ENCODE data around the gene SLC25A30. TPM values are rescaled to one million over a fixed set of nuclear protein-coding genes. Genes with fewer than 3 reads are reported as not detected.
"Not testable (repeated sequence)": the region's sequence is repeated elsewhere in the genome, so short reads cannot be mapped to it uniquely, and the experiment has no call there.

SLC25A30 gene
- total RNA-seq, 2 donors from 2014 or later = 15.2 to 22.3 TPM

DNA sequence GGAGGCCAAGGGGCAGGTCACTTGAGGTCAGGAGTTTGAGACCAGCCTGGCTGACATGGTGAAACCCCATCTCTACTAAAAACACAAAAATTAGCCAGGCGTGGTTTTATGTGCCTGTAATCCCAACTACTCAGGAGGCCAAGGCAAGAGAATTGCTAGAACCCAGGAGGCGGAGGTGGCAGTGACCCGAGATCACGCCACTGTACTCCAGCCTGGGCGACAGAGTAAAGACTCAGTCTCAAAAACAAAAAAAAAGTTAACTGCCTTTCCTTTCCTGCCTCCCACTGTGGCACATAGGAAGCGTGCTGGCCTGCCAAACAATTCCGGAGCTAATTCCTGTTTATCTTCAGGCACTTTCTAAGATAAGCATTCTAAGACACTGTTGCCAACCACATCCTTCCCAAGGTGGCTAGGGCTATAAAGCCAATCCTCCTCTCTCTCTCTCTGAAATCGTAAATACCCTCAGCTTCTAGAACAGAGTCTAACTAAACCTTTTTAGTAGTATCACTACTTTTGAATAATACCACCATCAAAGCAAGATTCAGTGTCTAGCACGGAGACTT is 21.6 kb downstream of the SLC25A30 start:
- no peaks in the 10 kb centered on the region for H3K27me3 Mint-ChIP-seq
- DNase-seq = no peak
- ATAC-seq = peak; percentile 9
- H3K27ac Mint-ChIP-seq = peak overlapping the region; percentile 92
- peak overlapping the region; percentile 73 for H3K4me3 Mint-ChIP-seq
- H3K9me3 ChIP-seq (ENCODE audit: control insufficient read depth, low read length, poor library complexity, severe bottlenecking) = no peaks in the 10 kb centered on the region
- peaks cover 31% of the 10 kb centered on the region for H3K4me1 Mint-ChIP-seq
- peaks cover 11% of the 10 kb centered on the region for H3K36me3 Mint-ChIP-seq (ENCODE audit: low read depth)

DNA sequence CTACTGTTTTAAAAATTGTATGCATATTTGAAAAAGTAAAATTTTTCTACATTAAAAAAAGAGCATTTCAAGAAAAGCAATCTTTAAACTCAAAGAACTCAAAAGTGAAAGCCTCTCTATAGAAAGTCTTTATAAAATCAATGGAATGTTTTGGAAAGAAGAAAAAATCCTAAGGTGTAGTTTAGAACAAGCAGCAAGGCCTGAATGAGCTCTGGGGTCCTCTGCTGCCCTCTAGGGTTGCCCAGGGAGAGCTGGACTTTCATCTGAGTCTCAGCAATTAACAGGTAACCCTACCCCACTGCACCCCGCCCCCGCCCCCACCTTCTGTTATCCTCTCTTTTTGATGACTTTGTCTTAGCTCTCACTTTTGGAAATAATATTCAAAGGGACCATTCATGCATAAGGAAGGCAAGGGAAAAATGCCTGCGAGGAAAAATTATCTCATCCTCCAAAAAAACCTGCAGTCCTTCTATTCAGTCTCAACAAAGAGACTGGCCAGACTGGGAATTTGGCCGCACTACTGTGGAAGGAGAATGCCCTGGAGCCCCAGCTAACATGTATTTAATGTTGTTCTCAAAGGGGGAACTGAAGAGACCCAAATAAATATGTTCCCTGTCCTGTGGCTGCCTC is 24.1 kb downstream of the SLC25A30 start:
- H3K4me3 Mint-ChIP-seq = peak overlapping the region; percentile 57
- H3K27me3 Mint-ChIP-seq = no peaks in the 10 kb centered on the region
- no peaks in the 10 kb centered on the region for H3K9me3 ChIP-seq (ENCODE audit: control insufficient read depth, low read length, poor library complexity, severe bottlenecking)
- peaks cover 9% of the 10 kb centered on the region for H3K36me3 Mint-ChIP-seq (ENCODE audit: low read depth)
- peaks cover 32% of the 10 kb centered on the region for H3K4me1 Mint-ChIP-seq
- DNase-seq (no peak), ATAC-seq (no peak)
- peak overlapping the region; percentile 92 for H3K27ac Mint-ChIP-seq

DNA sequence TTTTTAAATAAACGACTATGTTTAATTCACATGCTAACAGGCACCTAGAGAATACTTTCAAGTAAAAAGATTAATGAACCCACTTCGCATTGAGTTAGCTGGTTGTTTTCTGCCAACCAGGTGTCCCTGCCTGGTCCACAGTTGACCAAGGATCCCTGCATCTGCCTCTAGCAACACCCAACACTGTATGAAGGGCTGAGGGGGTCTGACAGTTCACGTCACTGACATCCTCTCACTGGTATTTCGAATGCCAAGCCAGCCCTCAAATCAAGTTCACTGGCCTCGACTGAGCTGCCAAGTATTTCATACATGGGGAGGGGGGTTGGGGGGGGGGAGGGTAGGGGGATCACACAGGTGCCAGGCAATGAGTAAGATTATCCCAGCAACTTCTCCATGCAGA is 25.4 kb downstream of the SLC25A30 start:
- Mint-ChIP-seq H3K4me1 (peaks cover 29% of the 10 kb centered on the region), H3K36me3 (ENCODE audit: low read depth) (peaks cover 7% of the 10 kb centered on the region), H3K27ac (no peak overlapping the region), H3K27me3 (no peaks in the 10 kb centered on the region), H3K4me3 (no peak overlapping the region)
- no peak for ATAC-seq
- DNase-seq = no peak
- no peaks in the 10 kb centered on the region for H3K9me3 ChIP-seq (ENCODE audit: control insufficient read depth, low read length, poor library complexity, severe bottlenecking)

DNA sequence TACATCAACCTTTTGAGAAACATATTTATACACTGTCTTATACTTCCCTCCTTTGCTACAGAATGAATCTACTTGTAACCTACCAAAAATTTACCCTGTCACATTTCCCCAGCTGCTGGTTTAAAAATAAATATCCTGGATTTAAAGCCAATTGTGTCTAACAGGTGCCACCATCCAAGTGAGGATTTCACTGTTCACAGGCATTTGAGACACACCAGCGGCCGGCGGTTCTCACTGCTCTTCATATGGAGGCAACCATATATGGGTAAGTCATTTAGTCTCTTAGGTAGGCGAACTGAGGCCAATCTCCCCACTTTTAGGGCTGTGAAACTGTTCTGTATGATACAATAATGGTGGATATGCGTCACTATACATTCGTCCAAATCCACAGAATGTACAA is 26.2 kb downstream of the SLC25A30 start:
- H3K27me3 Mint-ChIP-seq = no peaks in the 10 kb centered on the region
- H3K9me3 ChIP-seq (ENCODE audit: control insufficient read depth, low read length, poor library complexity, severe bottlenecking) = no peaks in the 10 kb centered on the region
- ATAC-seq (no peak), DNase-seq (no peak)
- peaks cover 29% of the 10 kb centered on the region for H3K4me1 Mint-ChIP-seq
- H3K4me3 Mint-ChIP-seq = no peak overlapping the region
- H3K27ac Mint-ChIP-seq = no peak overlapping the region
- peaks cover 7% of the 10 kb centered on the region for H3K36me3 Mint-ChIP-seq (ENCODE audit: low read depth)

DNA sequence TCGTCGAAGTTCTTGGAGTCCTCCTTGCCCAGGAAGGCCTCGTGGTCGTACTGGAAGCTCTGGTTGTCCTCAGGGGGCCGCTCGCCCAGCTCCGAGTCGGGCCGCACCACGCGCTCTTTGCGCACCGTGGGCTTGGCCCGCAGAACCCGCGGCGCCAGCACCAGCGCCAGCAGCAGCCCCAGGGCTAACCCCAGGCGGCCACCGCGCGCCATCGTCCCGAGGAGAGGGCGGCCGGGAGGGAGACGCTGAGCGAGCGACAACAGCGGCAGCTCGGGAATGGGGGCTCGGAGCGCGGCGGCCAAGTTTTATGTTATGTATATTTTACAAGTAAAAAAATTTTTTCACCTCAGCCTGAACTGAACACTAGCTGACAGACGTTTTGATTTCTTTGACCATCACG is 27.0 kb downstream of the SLC25A30 start:
- not testable (repeated sequence) for DNase-seq; H3K27ac Mint-ChIP-seq; ATAC-seq; H3K9me3 ChIP-seq (ENCODE audit: control insufficient read depth, low read length, poor library complexity, severe bottlenecking); H3K4me3 Mint-ChIP-seq; H3K27me3 Mint-ChIP-seq; H3K36me3 Mint-ChIP-seq (ENCODE audit: low read depth)
- peaks cover 24% of the 10 kb centered on the region for H3K4me1 Mint-ChIP-seq

DNA sequence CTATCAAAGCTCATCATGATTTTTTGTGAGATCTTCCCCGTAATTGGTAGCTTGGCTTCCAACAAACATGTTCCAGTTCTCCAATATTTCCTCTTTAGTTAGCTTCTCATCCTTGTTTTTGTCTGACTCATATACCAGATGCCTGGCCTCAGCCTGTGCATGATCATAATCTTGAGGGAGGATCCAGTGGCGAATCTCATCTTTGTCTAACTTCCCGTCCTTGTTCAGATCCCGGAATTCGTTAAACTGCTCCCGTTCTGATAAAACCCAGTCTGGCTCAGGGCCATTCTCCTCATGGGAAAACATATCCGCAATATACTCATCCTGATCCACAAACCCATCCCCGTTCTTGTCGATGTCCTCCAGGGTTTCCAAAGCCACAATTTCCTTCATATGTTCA is 27.8 kb downstream of the SLC25A30 start:
- not testable (repeated sequence) for H3K27ac Mint-ChIP-seq; H3K36me3 Mint-ChIP-seq (ENCODE audit: low read depth); ATAC-seq; DNase-seq; H3K4me3 Mint-ChIP-seq; H3K27me3 Mint-ChIP-seq; H3K9me3 ChIP-seq (ENCODE audit: control insufficient read depth, low read length, poor library complexity, severe bottlenecking)
- peaks cover 17% of the 10 kb centered on the region for H3K4me1 Mint-ChIP-seq

DNA sequence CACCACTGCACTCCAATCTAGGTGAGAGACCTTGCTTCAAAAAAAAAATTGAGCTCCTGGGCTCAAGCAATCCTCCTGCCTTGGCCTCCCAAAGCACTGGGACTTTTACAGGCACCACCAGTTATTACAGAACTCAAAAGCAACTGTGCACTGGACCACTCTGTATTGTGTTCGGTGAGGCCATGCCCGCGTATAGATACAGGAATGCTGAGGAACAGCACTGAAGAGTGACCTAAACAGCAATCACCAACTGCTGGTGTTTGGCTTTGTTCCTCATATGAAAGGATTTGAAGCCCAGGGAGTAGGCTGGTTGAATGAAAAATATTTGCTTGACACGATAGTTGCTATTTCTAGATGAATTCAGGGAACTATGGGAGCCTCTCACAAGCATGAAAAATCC is 29.5 kb downstream of the SLC25A30 start:
- ATAC-seq (no peak), DNase-seq (no peak)
- no peak overlapping the region for H3K27ac Mint-ChIP-seq
- peaks cover 6% of the 10 kb centered on the region for H3K4me1 Mint-ChIP-seq
- H3K4me3 Mint-ChIP-seq = no peak overlapping the region
- no peaks in the 10 kb centered on the region for H3K27me3 Mint-ChIP-seq
- H3K9me3 ChIP-seq (ENCODE audit: control insufficient read depth, low read length, poor library complexity, severe bottlenecking) = no peaks in the 10 kb centered on the region
- H3K36me3 Mint-ChIP-seq (ENCODE audit: low read depth) = no peaks in the 10 kb centered on the region

DNA sequence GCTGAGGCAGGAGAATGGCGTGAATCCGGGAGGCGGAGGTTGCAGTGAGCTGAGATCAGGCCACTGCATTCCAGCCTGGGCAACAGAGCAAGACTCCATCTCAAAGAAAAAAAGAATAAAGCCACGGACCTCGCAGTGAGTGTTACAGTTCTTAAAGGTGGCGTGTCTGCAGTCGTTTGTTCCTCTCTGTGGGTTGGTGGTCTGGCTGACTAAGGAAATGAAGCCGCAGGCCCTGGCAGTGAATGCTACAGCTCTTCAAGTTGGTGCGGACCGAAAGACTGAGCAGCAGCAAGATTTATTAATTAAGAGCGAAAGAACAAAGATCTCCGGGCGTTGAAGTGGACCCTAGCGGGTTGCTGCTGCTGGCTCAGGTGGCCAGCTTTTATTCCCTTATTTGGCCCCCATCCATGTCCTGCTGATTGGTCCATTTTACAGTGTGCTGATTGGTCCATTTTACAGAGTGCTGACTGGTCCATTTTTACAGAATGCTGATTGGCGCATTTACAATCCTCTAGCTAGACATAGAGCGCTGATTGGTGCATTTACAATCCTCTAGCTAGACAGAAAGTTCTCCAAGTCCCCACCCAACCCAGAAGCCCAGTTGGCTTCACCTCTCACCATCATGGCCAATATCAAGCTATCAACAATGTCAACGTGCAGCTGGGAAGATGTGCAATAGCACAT is 31.1 kb downstream of the SLC25A30 start:
- not testable (repeated sequence) for H3K36me3 Mint-ChIP-seq (ENCODE audit: low read depth); ATAC-seq; H3K4me3 Mint-ChIP-seq; H3K4me1 Mint-ChIP-seq; DNase-seq; H3K9me3 ChIP-seq (ENCODE audit: control insufficient read depth, low read length, poor library complexity, severe bottlenecking); H3K27me3 Mint-ChIP-seq
- peak overlapping the region; percentile 37 for H3K27ac Mint-ChIP-seq

DNA sequence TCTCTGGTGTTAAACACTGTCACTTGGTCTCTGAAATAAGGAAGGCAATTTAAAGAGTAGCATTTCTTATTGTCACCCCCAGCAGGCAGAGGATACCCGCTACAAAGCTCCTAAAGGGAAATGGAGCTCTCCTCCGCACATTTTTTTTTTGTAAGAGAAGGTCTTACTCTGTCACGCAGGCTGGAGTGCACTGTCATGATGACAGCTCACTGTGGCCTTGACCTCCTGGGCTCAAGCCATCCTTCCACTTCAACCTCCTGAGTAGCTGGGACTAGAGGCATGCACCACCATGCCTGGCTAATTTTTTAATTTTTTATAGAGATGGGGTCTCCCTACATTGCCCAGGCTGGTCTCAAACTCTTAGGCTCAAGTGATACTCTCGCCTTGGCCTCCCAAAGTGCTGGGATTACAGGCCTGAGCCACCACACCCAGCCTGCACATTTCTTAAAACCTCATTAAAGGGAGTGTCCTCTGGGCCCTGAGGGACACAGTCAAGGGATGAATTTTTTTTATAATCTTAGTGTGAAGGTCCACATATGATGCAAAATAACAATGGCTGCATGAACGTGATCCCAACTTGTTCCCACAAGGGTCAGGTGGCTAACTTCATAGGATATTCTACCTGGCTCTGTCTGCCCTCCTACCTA is 32.1 kb downstream of the SLC25A30 start:
- ATAC-seq (no peak), DNase-seq (no peak)
- Mint-ChIP-seq H3K27me3 (no peaks in the 10 kb centered on the region), H3K36me3 (ENCODE audit: low read depth) (no peaks in the 10 kb centered on the region), H3K4me3 (no peak overlapping the region), H3K27ac (no peak overlapping the region), H3K4me1 (peaks cover 6% of the 10 kb centered on the region)
- H3K9me3 ChIP-seq (ENCODE audit: control insufficient read depth, low read length, poor library complexity, severe bottlenecking) = no peaks in the 10 kb centered on the region

DNA sequence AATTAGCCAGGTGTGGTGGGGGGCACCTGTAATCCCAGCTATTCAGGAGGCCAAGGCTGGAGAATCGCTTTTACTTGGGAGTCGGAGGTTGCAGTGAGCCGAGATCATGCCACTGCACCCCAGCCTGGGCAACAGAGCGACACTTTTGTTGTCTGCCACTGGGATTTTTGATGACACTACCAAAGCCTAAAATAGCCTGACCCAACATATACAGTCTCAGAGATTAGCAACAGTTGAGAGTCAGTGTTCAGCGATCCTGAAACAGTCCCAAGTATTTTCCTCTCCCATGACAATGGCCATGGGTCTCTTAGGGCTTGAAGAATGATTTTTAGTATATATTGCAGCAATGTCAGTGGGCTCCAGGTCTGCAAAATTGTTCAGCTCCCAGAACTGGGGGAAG is 32.9 kb downstream of the SLC25A30 start:
- no peaks in the 10 kb centered on the region for H3K27me3 Mint-ChIP-seq
- DNase-seq (no peak), ATAC-seq (no peak)
- no peak overlapping the region for H3K4me3 Mint-ChIP-seq
- peaks cover 3% of the 10 kb centered on the region for H3K4me1 Mint-ChIP-seq
- H3K27ac Mint-ChIP-seq = no peak overlapping the region
- no peaks in the 10 kb centered on the region for H3K36me3 Mint-ChIP-seq (ENCODE audit: low read depth)
- no peaks in the 10 kb centered on the region for H3K9me3 ChIP-seq (ENCODE audit: control insufficient read depth, low read length, poor library complexity, severe bottlenecking)

DNA sequence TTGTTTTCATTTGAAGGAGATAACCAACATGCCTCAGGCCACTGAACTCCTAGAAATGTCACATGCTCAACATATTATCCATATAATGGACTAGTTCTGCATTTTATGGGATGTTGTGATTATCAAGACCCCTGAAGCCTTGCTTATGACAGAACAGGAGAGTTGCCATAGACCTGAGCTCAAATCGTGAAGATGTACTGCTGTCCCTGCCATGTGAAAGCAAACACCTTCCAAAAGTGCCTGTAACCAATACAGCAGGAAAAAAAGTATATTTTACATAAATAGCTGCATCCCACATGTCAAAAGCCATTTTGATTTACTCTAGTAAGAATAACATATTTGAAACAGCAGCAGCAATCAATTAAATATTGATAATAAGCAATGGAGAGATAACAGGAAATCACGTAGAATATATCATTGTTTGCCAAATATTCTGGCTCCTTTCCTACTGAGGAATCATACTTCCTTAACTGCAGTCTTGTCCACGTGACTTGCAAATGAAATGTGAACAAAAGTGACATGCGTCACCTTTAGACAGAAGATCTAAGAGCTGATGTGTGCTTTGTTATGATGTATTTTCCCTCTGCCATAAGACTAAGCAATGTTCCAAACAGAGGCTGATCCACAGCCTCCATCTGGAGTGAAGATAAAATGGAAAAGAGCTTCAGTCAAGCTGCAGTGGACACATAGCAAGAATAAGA is 33.5 kb downstream of the SLC25A30 start:
- H3K4me1 Mint-ChIP-seq = peaks cover 2% of the 10 kb centered on the region
- no peaks in the 10 kb centered on the region for H3K36me3 Mint-ChIP-seq (ENCODE audit: low read depth)

DNA sequence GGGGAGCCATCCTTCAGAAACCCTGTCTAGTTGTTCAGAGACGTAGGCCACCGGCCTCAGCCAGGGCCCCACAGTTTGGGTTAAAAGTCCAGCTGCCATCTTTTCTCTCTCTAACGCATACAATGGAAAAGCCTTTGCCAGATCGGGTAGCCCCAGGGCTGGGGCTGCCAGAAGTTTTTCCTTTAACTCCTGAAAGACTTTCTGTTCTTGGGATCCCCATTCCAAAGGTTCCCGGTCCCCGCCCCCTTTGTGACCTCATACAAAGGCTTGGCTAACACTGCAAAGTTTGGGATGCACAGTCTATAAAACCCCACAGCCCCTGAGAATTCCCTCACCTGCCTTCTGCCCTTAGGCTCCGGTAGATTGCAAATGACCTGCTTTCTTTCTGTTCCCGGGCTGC is 35.4 kb downstream of the SLC25A30 start:
- not testable (repeated sequence) for H3K9me3 ChIP-seq (ENCODE audit: control insufficient read depth, low read length, poor library complexity, severe bottlenecking); DNase-seq; H3K4me1 Mint-ChIP-seq; H3K36me3 Mint-ChIP-seq (ENCODE audit: low read depth); H3K27me3 Mint-ChIP-seq; H3K27ac Mint-ChIP-seq; H3K4me3 Mint-ChIP-seq; ATAC-seq

More for the DNA sequence above, 33.5 kb downstream of the SLC25A30 start:
- Mint-ChIP-seq H3K27me3 (no peaks in the 10 kb centered on the region), H3K27ac (no peak overlapping the region), H3K4me3 (no peak overlapping the region)
- no peaks in the 10 kb centered on the region for H3K9me3 ChIP-seq (ENCODE audit: control insufficient read depth, low read length, poor library complexity, severe bottlenecking)
- no peak for DNase-seq
- ATAC-seq = no peak

DNA sequence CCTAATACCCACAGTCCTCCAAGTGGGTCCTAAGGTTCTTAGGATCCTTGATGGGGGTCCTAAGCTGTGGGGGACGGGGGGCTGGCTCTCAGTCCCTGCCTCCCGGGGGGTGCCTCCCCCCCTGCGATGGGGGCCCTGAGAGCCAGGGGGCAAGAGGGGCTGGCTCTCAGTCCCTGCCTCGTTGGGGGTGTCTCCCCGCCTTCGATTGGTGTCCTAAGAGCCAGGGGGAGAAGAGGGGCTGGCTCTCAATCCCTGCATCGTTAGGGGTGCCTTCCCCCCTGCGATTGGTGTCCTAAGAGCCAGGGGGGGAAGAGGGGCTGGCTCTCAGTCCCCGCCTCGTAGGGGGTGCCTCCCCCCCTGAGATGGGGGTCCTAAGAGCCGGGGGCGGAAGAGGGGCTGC is 37.0 kb downstream of the SLC25A30 start:
- Mint-ChIP-seq H3K27ac (no peak overlapping the region), H3K27me3 (no peaks in the 10 kb centered on the region), H3K4me3 (no peak overlapping the region), H3K36me3 (ENCODE audit: low read depth) (no peaks in the 10 kb centered on the region), H3K4me1 (no peaks in the 10 kb centered on the region)
- no peaks in the 10 kb centered on the region for H3K9me3 ChIP-seq (ENCODE audit: control insufficient read depth, low read length, poor library complexity, severe bottlenecking)
- DNase-seq (no peak), ATAC-seq (no peak)
